Gastrocnemius medialis (tissue), 4 donors: ENCODE measurements around the gene CCDC85C. TPM values are rescaled to one million over a fixed set of nuclear protein-coding genes. Genes with fewer than 3 reads are reported as not detected.

Experiments used
- ATAC-seq, 2 donors: fragments of 150-250 bp; one replicate each; pipeline ENCODE4 v1.9.1; 2016
- DNase-seq, 2 donors: peaks; one replicate each; pipeline ENCODE4 v3.0.0-alpha.2; 2019
- H3K27ac ChIP-seq, 4 donors: fragments of 200-600 bp; sonication (generic); 1 replicate in 1 of 4; 2 replicates in 3 of 4; pipeline ENCODE4 v1.5.1; 2016 to 2018; ENCODE audit warnings: mild to moderate bottlenecking in 2 of 4, moderate library complexity in 1 of 4
- H3K27me3 ChIP-seq, 3 donors: fragments of 200-600 bp; sonication (generic) in 2 of 3; 1 replicate in 1 of 3; 2 replicates in 2 of 3; pipeline versions ENCODE4 v1.5.1 to v1.6.0; 2016 to 2019; ENCODE audit warnings: mild to moderate bottlenecking in 1 of 3, moderate library complexity in 1 of 3
- H3K36me3 ChIP-seq, 2 donors: fragments of 200-600 bp; sonication (generic) in 1 of 2; one replicate each; pipeline ENCODE4 v1.5.1; 2017 to 2018
- H3K4me1 ChIP-seq, 2 donors: fragments of 200-600 bp; sonication (generic) in 1 of 2; one replicate each; pipeline ENCODE4 v1.5.1; 2016 to 2017; ENCODE audit warnings: mild to moderate bottlenecking in 2 of 2
- H3K4me3 ChIP-seq, 4 donors: fragments of 200-600 bp; sonication (generic) in 3 of 4; 1 replicate in 1 of 4; 2 replicates in 3 of 4; pipeline ENCODE4 v1.5.1; 2016 to 2019; ENCODE audit warnings: mild to moderate bottlenecking in 2 of 4
- H3K9me3 ChIP-seq, 3 donors: fragments of 200-600 bp; sonication (generic) in 2 of 3; 1 replicate in 1 of 3; 2 replicates in 2 of 3; pipeline ENCODE4 v1.5.1; 2016 to 2019
- POLR2A ChIP-seq, 2 donors: fragments of 450-650 bp; IDR thresholded peaks; one replicate each; pipeline ENCODE4 v1.6.1; 2017; ENCODE audit warnings: antibody characterized with exemption in 2 of 2, mild to moderate bottlenecking in 2 of 2, moderate library complexity in 2 of 2
- in situ Hi-C, 4 donors: fragments of 200-750 bp; cut with MboI; loops; one replicate each; pipeline versions ENCODE4 v1.15.0 to v1.8.0; 2017; ENCODE audit warnings: low sequenced_read_pairs in 4 of 4
- intact Hi-C: fragments of 100-400 bp; cut with DNase I; formaldehyde crosslinking; loops from one replicate; pipeline ENCODE4 v1.15.1; 2023; ENCODE audit warnings: low total_unique reads
- total RNA-seq, 4 donors: library from RNA; depleted of rRNA; stranded (reverse); fragments of >200 nt; gene quantifications; one replicate each; pipeline versions ENCODE4 v1.1.0 to v1.2.3, GENCODE V29; 2016
- TF ChIP-seq, protein P1 (sequence below), 5 experiments: fragments of 450-650 bp in 3 of 5; fragments of 200-600 bp in 2 of 5; sonication (generic) in 2 of 5; IDR thresholded peaks in 4 of 5; conservative IDR thresholded peaks in 1 of 5; 1 replicate in 4 of 5; 2 replicates in 1 of 5; pipeline ENCODE4 v1.5.1; 2016 to 2019; ENCODE audit warnings: antibody characterized with exemption in 5 of 5, mild to moderate bottlenecking in 3 of 5, moderate library complexity in 3 of 5

The CCDC85C gene
- total RNA-seq, 4 donors from 2014 or later, result 7.9 to 32.8 (median 15.4) TPM

DNA sequence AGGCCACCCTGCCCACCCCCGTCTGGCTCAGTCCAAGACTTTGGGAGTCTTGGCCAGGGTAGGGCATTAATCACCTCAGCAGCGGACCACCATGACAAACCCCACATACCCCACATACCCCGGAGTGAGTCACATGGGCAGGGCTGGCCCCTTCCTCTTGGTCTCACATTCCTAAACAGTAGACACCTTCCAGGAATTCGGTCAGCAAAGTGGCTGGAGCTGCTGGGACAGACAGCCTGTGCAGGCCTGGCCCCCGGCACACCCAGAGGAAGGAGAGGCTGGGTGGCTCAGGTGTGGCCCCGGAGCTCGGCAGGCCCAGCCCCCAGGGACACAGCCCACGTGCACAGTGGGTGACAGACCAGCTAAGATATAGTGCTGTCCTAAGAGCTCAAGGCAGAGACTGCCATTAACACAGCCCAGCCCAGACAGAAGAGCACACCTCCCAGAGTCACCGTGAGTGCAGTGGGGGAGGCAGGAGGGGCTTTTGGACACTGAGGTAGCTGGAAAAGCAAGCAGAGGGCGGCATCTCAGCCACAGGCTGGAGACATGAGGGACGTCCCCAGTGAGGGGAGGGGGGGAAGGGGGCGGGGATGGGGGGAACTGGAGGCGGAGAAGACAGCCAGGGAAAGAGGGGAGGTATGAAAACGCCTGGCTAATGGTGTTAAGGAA, 24.0 kb downstream of the CCDC85C start:
- TF ChIP-seq, protein P1, sequence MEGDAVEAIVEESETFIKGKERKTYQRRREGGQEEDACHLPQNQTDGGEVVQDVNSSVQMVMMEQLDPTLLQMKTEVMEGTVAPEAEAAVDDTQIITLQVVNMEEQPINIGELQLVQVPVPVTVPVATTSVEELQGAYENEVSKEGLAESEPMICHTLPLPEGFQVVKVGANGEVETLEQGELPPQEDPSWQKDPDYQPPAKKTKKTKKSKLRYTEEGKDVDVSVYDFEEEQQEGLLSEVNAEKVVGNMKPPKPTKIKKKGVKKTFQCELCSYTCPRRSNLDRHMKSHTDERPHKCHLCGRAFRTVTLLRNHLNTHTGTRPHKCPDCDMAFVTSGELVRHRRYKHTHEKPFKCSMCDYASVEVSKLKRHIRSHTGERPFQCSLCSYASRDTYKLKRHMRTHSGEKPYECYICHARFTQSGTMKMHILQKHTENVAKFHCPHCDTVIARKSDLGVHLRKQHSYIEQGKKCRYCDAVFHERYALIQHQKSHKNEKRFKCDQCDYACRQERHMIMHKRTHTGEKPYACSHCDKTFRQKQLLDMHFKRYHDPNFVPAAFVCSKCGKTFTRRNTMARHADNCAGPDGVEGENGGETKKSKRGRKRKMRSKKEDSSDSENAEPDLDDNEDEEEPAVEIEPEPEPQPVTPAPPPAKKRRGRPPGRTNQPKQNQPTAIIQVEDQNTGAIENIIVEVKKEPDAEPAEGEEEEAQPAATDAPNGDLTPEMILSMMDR (IDR thresholded peaks at IDR 0.05 in 4 of 5, conservative IDR thresholded peaks at IDR 0.05 in 1 of 5), result no peak
- TF ChIP-seq POLR2A (IDR thresholded peaks at IDR 0.05), result no peak
- ATAC-seq (no peak), DNase-seq (no peak)
- in situ Hi-C loops (no loop called here), intact Hi-C loops (no loop called here)
- H3K4me3 ChIP-seq, result no peak overlapping the region
- no peaks in the 10 kb centered on the region for H3K9me3 ChIP-seq
- no peak overlapping the region for H3K27ac ChIP-seq
- H3K4me1 ChIP-seq, result peaks cover 38 to 45% of the 10 kb centered on the region in 2 donors
- H3K36me3 ChIP-seq, result no peaks in the 10 kb centered on the region
- H3K27me3 ChIP-seq, result no peaks in the 10 kb centered on the region

DNA sequence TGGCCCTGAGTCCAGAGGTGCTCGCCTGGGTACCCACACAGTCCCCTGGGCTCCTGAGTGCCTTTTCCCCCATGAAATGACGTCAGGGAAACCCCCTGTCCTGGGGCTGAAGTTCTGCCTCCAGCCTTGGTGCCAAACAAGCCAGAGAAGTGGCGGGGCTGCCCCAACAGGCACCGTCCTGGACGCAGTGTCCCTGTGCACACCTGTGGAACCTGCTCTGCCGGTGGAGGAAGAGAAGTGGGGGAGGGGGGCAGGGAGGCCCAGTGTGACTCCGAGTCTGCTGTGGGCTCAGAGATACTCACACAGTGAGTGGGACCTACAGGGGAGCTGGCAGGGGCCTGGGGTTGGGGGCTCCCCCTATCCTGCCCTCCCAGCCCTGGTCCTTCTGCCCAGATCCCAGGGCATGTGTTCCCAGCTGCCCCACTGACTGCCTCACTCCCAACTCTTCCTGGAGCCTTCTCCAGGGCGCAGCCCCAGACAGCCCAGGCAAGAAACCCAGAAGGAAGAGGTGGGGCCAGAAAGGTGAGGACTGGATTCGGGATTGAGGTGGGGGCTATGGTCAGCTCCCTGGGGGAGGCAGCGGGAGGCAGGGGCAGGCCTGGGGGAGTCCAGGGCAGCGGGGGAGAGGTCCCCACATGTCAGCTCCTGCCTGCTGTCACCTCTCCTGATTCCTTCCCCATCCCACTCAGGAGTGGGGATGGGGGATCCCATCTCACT, 24.7 kb downstream of the CCDC85C start:
- H3K27me3 ChIP-seq, result no peaks in the 10 kb centered on the region
- TF ChIP-seq, protein P1 (IDR thresholded peaks at IDR 0.05 in 4 of 5, conservative IDR thresholded peaks at IDR 0.05 in 1 of 5), result no peak
- TF ChIP-seq POLR2A (IDR thresholded peaks at IDR 0.05), result no peak
- H3K36me3 ChIP-seq, result no peaks in the 10 kb centered on the region
- peak overlapping the region in 3 of 4 donors; percentile 29 to 73 (median 48) for H3K27ac ChIP-seq
- H3K4me1 ChIP-seq, result peaks cover 46 to 52% of the 10 kb centered on the region in 2 donors
- no peak for ATAC-seq
- in situ Hi-C loops (no loop called here), intact Hi-C loops (no loop called here)
- no peak for DNase-seq
- H3K4me3 ChIP-seq, result no peak overlapping the region
- no peaks in the 10 kb centered on the region for H3K9me3 ChIP-seq

DNA sequence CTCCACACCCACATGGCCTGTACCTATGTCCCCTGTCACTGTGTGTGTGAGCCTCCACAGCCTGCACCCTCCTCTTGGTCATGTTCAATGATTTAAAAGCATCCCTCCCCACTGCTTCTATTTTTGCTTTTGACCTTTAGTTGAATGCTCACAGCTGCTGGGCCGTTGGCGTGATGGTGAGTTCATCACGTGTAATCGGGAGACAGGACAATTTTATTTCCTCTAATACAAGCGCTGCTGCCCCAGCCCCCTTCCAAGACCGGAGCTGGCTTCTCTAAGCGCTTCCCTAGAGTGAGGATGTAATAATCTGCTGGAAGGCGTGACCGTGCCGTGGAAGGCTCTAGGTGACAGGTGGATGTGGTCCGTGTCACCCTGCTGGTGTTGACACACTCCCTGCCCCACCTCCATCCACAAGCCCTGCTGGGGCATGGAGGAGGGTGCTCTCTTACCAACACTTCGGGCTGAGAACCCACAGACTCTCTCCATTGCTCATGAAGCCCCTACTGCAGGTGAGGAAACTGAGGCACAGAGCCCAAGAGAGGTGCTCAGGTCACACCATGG, 25.4 kb downstream of the CCDC85C start:
- ATAC-seq (peak; percentile 62 to 75), DNase-seq (peak in 1 of 2 donors; percentile 24)
- no peak for TF ChIP-seq POLR2A (IDR thresholded peaks at IDR 0.05)
- TF ChIP-seq, protein P1 (IDR thresholded peaks at IDR 0.05 in 4 of 5, conservative IDR thresholded peaks at IDR 0.05 in 1 of 5), result no peak
- intact Hi-C loops, result no loop called here
- H3K27ac ChIP-seq, result peak overlapping the region in 3 of 4 donors; percentile 29 to 73 (median 48)
- no peak overlapping the region for H3K4me3 ChIP-seq
- H3K9me3 ChIP-seq, result no peaks in the 10 kb centered on the region
- in situ Hi-C loops, result no loop called here
- H3K27me3 ChIP-seq, result no peaks in the 10 kb centered on the region
- peaks cover 53 to 59% of the 10 kb centered on the region in 2 donors for H3K4me1 ChIP-seq
- H3K36me3 ChIP-seq, result no peaks in the 10 kb centered on the region

DNA sequence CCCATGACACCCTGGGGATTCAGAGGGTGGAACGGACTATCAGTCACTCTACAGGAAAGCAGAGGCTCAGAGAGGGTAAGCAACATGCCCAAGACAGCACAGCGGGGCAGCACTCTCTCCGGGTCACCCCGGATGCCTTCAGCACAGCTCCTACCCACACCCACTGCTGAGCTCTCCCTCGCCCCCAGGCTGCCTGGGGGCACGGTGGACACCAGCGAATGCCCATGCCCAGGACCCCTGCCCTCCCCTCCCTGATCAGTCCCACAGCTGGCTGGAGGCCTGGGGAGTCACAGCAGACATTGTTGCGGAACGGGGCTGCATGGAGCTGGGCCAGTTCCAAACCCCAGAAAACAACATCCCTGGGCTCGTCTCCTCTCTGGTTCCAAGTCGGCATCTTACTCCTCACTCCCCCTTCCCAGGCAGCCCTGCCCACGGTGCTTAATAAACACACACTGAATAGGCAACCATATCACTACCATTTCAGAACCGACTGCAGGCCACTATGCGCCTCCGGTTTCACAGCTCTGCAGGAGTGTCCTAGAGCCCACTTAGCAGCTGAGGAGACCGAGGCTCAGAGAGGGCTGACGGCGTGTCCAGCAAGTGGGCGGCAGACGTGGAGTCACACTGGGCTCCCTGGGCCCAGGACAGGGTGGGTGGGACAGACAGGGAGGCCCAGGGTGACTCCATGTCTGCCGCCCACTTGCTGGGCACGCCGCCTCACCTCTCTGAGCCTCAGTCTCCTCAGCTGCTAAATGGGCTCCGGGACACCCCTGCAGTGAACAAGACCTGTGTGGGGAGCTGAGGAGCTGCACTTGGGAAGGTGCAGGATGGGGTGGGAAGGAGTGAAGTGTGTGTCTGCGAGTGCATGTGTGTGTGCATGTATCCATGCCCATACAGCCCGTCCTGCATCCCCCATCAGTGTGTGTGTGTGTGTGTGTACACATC, 27.0 kb downstream of the CCDC85C start:
- ATAC-seq (no peak), DNase-seq (no peak)
- no peak overlapping the region for H3K4me3 ChIP-seq
- TF ChIP-seq, protein P1 (IDR thresholded peaks at IDR 0.05 in 4 of 5, conservative IDR thresholded peaks at IDR 0.05 in 1 of 5), result no peak
- TF ChIP-seq POLR2A (IDR thresholded peaks at IDR 0.05), result no peak
- intact Hi-C loops (no loop called here), in situ Hi-C loops (no loop called here)
- no peaks in the 10 kb centered on the region for H3K36me3 ChIP-seq
- peaks cover 68 to 75% of the 10 kb centered on the region in 2 donors for H3K4me1 ChIP-seq
- no peaks in the 10 kb centered on the region for H3K27me3 ChIP-seq
- H3K9me3 ChIP-seq, result no peaks in the 10 kb centered on the region
- no peak overlapping the region for H3K27ac ChIP-seq
